ENCODE measurements around the gene FAM25A. TPM values are rescaled to one million over a fixed set of nuclear protein-coding genes. Genes with fewer than 3 reads are reported as not detected.
A peak's percentile ranks its signal among the peaks of the same experiment; 100 is the strongest.

FAM25A gene
- polyA plus RNA-seq, 2 of the 4 experiments (the other 2 are of a cell fraction): not detected

DNA sequence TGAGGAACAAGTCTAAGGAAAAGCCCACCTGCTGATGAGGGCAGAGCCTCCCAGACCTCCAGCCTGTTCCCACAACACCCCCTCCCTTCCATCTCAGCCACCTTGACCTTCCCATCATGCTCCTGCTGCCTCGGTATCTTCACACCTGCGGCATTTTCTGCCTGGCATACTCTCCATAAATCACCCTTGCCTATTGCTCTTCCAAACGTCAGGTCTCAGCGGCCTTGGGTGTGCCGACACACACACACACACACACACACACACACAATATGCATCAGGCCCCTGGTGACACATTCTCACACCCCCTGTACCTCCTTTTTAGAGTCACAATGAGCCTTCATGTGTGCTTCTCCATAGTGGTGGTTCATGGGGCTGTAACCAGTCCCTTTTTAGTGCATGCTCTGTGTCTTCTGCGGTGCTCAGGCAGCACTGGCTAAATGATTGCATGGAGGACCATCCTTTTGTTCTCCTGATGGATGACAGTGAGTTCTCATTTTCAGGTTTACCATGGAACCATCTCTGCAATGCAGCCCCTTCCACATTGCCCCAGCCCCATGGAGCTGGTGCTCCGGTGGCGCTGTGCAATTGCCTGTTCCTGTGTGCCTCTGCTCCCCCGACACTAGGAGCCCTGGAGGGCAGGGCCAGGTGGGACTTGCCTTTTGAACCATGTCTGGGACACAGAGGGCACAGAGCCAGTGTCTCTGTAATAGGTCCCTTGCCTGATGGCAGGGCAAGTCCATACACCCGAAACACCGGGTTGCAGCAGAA lies 47.3 kb upstream of the FAM25A start:
- CTCF ChIA-PET: no interaction called here
- no peak for FAIRE-seq
- Histone ChIP-seq H3K27ac (peak overlapping the region; percentile 0 to 96; a peak in 4 of 6 replicates), H3K4me3 (no peak overlapping the region), H3K4me2 (no peak overlapping the region), H3K9me3 (no peaks in the 10 kb centered on the region), H3K4me1 (peaks cover 30% of the 10 kb centered on the region)
- 94% methylated on average over 9 of the region's 11 CpGs for WGBS (ENCODE audit: missing lambda C conversion rate)
- POLR2A ChIA-PET: no interaction called here
- no peak for ATAC-seq
- DNase-seq (ENCODE audit: low read depth in 1 of 2, low spot score in 1 of 2): no peak
- TF ChIP-seq ZFP36 (IDR thresholded peaks at IDR 0.05; ENCODE audit: borderline replicate concordance, partially characterized antibody): no peak
- TF ChIP-seq HOXA7 (CRISPR knock-in tag; IDR thresholded peaks at IDR 0.05): no peak
- no peak for TF ChIP-seq ZSCAN20 (CRISPR knock-in tag; IDR thresholded peaks at IDR 0.05)
- no peak for TF ChIP-seq CEBPB (IDR thresholded peaks at IDR 0.05)
- no peak for TF ChIP-seq RARB (CRISPR knock-in tag; IDR thresholded peaks at IDR 0.05)
- no peak for TF ChIP-seq CBX2 (IDR thresholded peaks at IDR 0.05; ENCODE audit: borderline replicate concordance, low read depth)
- TF ChIP-seq FOSB (CRISPR knock-in tag; IDR thresholded peaks at IDR 0.05): no peak
- no peak for TF ChIP-seq TP53 (CRISPR knock-in tag; IDR thresholded peaks at IDR 0.05)
- TF ChIP-seq ZC3H11A (IDR thresholded peaks at IDR 0.05): no peak
- no peak for TF ChIP-seq NR3C1 (IDR thresholded peaks at IDR 0.05)
- no peak for TF ChIP-seq RNF2 (IDR thresholded peaks at IDR 0.05; ENCODE audit: borderline replicate concordance, low read depth)
- TF ChIP-seq, protein P1, sequence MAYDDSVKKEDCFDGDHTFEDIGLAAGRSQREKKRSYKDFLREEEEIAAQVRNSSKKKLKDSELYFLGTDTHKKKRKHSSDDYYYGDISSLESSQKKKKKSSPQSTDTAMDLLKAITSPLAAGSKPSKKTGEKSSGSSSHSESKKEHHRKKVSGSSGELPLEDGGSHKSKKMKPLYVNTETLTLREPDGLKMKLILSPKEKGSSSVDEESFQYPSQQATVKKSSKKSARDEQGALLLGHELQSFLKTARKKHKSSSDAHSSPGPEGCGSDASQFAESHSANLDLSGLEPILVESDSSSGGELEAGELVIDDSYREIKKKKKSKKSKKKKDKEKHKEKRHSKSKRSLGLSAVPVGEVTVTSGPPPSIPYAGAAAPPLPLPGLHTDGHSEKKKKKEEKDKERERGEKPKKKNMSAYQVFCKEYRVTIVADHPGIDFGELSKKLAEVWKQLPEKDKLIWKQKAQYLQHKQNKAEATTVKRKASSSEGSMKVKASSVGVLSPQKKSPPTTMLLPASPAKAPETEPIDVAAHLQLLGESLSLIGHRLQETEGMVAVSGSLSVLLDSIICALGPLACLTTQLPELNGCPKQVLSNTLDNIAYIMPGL (CRISPR knock-in tag; IDR thresholded peaks at IDR 0.05; ENCODE audit: borderline replicate concordance): no peak
- TF ChIP-seq MYC (IDR thresholded peaks at IDR 0.05; ENCODE audit: borderline replicate concordance, low read length): no peak
- no peak for TF ChIP-seq SMC3 (IDR thresholded peaks at IDR 0.05)
- no peak for TF ChIP-seq CHD2 (IDR thresholded peaks at IDR 0.05; ENCODE audit: low read length, partially characterized antibody)

DNA sequence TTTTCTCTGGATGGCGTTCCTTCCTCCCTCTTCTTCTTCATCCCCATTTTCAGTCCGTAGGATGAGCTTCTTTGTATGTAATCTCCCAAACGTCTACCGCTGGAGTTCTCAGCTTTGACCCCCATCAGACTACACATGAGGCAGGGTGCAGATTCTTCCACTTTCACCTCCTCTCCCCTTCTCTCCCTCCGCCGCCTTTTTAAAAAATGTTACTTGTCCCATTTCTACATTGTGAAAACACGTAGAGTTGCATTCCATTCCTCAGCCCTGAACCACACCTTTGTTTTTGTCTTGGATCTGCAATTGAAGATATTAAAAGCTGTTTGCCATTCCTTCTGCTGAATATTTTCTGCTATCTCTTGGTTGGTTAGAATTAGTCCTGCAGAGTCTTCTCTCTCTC lies 45.6 kb upstream of the FAM25A start:
- H3K4me1 ChIP-seq: peaks cover 43% of the 10 kb centered on the region
- ChIA-PET CTCF (interaction anchor here (0.6 to 1.0 kb wide), 3 partner anchors 14 to 36 kb away, joined by 3 to 4 read pairs (median 3); no protein-coding TSS in a partner anchor), POLR2A (no interaction called here)
- WGBS (ENCODE audit: missing lambda C conversion rate): 76% methylated on average over 7 of the region's 7 CpGs
- no peak overlapping the region for H3K4me3 ChIP-seq
- DNase-seq (ENCODE audit: low read depth in 1 of 2, low spot score in 1 of 2) (no peak), ATAC-seq (no peak), FAIRE-seq (no peak)
- H3K4me2 ChIP-seq: no peak overlapping the region
- no peaks in the 10 kb centered on the region for H3K9me3 ChIP-seq
- H3K27ac ChIP-seq: no peak overlapping the region
- TF ChIP-seq E2F6 (IDR thresholded peaks at IDR 0.05; ENCODE audit: borderline replicate concordance, low read depth): no peak
- no peak for TF ChIP-seq RNF2 (IDR thresholded peaks at IDR 0.05; ENCODE audit: borderline replicate concordance, low read depth)
- no peak for TF ChIP-seq CEBPB (IDR thresholded peaks at IDR 0.05)
- TF ChIP-seq, protein P2, sequence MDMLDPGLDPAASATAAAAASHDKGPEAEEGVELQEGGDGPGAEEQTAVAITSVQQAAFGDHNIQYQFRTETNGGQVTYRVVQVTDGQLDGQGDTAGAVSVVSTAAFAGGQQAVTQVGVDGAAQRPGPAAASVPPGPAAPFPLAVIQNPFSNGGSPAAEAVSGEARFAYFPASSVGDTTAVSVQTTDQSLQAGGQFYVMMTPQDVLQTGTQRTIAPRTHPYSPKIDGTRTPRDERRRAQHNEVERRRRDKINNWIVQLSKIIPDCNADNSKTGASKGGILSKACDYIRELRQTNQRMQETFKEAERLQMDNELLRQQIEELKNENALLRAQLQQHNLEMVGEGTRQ (IDR thresholded peaks at IDR 0.05): no peak

DNA sequence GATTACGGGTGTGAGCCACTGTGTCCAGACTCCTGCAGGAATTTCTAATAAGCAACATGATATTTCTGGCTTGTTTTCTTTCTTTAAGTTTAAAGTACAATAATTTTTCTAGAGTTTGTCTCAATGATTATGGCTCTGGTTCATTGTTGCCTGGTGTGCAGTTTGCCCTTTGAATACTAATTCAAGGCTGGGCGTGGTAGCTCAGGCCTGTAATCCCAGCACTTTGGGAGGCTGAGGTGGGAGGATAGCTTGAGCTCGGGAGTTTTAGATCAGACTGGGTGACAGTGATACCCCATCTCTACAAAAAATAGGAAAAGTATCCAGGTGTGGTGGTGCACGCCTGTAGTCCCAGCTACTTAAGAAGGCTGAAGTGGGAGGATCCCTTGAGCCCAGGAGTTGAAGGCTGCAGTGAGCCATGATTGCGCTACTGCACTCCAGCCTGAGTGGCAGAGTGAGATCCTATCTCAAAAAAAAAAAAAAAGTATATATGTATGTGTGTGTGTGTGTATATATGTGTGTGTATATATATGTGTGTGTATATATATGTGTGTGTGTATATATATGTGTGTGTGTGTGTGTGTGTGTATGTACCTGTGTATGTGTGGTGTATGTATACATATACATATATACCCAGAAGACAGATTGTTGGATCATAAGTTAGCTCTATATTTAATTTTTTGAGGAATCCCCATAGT lies 43.6 kb upstream of the FAM25A start:
- WGBS (ENCODE audit: missing lambda C conversion rate): 91% methylated on average over 5 of the region's 5 CpGs
- Histone ChIP-seq H3K27ac (no peak overlapping the region), H3K9me3 (no peaks in the 10 kb centered on the region), H3K4me2 (no peak overlapping the region), H3K4me1 (peaks cover 39% of the 10 kb centered on the region), H3K4me3 (no peak overlapping the region)
- ATAC-seq (no peak), DNase-seq (ENCODE audit: low read depth in 1 of 2, low spot score in 1 of 2) (no peak), FAIRE-seq (no peak)
- ChIA-PET POLR2A (no interaction called here), CTCF (interaction anchor here (0.6 to 2.1 kb wide), 4 partner anchors 10 to 400 kb away, joined by 3 to 7 read pairs (median 3); partner anchors contain the start of gene MMRN2)
- no peak for TF ChIP-seq TFCP2L1 (CRISPR knock-in tag; IDR thresholded peaks at IDR 0.05)
- no peak for TF ChIP-seq HEYL (CRISPR knock-in tag; IDR thresholded peaks at IDR 0.05)
- TF ChIP-seq MAFK (IDR thresholded peaks at IDR 0.05; ENCODE audit: partially characterized antibody): no peak
- TF ChIP-seq RARB (CRISPR knock-in tag; IDR thresholded peaks at IDR 0.05): no peak
- no peak for TF ChIP-seq HOXA7 (CRISPR knock-in tag; IDR thresholded peaks at IDR 0.05)
- TF ChIP-seq ZNF302 (CRISPR knock-in tag; IDR thresholded peaks at IDR 0.05): no peak
- no peak for TF ChIP-seq HOXB13 (CRISPR knock-in tag; IDR thresholded peaks at IDR 0.05; ENCODE audit: low read depth)
- TF ChIP-seq JUN (IDR thresholded peaks at IDR 0.05): no peak
- TF ChIP-seq SREBF2 (IDR thresholded peaks at IDR 0.05): no peak
- TF ChIP-seq EHMT2 (IDR thresholded peaks at IDR 0.05; ENCODE audit: low read depth): no peak

Measured in A549 (cell line).